Keratinocyte (primary cell): Measurements from ENCODE around the gene SPPL3.

ENCODE experiments used
- EZH2 ChIP-seq: IDR thresholded peaks from one replicate; pipeline ENCODE4 v1.6.1; 2012; ENCODE audit warnings: inconsistent platforms, mild to moderate bottlenecking, low read length, moderate library complexity
- TF ChIP-seq, protein P1 (sequence below), 3 experiments: IDR thresholded peaks in 1 of 3; conservative IDR thresholded peaks in 1 of 3; optimal IDR thresholded peaks in 1 of 3; 2 replicates in 2 of 3; 3 replicates in 1 of 3; pipeline versions ENCODE3 to v1.5.1; 2011; ENCODE audit warnings: low read length in 3 of 3, mild to moderate bottlenecking in 3 of 3, moderate library complexity in 2 of 3, control low read depth in 1 of 3, inconsistent platforms in 1 of 3; ENCODE audit not compliant: insufficient read depth in 2 of 3; ENCODE audit errors: extremely low read depth in 1 of 3

DNA sequence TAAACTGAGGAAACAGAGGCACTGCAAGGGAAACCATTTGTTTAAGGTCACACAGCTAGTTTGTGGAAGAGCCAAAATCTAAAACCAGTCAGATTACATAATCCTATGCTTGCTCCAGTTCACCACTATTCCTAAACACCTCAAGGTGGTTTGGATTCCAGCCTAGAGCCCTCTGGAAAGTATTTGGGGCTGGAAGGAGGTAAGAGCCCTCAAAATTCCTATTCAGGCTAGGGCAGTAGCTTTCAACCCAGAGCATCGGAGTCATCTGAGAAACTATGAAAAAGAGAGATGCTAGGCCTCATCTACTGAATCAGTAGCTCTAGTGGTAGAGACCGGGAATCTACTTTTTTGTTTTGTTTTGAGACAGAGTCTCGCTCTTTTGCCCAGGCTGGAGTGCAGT lies 16.0 kb upstream of the SPPL3 start:
- TF ChIP-seq, protein P1, sequence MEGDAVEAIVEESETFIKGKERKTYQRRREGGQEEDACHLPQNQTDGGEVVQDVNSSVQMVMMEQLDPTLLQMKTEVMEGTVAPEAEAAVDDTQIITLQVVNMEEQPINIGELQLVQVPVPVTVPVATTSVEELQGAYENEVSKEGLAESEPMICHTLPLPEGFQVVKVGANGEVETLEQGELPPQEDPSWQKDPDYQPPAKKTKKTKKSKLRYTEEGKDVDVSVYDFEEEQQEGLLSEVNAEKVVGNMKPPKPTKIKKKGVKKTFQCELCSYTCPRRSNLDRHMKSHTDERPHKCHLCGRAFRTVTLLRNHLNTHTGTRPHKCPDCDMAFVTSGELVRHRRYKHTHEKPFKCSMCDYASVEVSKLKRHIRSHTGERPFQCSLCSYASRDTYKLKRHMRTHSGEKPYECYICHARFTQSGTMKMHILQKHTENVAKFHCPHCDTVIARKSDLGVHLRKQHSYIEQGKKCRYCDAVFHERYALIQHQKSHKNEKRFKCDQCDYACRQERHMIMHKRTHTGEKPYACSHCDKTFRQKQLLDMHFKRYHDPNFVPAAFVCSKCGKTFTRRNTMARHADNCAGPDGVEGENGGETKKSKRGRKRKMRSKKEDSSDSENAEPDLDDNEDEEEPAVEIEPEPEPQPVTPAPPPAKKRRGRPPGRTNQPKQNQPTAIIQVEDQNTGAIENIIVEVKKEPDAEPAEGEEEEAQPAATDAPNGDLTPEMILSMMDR (optimal IDR thresholded peaks at IDR 0.05 in 1 of 3, IDR thresholded peaks at IDR 0.05 in 1 of 3, conservative IDR thresholded peaks at IDR 0.05 in 1 of 3; ENCODE audit: extremely low read depth in 1 of 3, insufficient read depth in 2 of 3, low read length in 3 of 3): no peak
- TF ChIP-seq EZH2: no peak
